ENCODE data around the gene EPAS1.

EPAS1 gene

DNA sequence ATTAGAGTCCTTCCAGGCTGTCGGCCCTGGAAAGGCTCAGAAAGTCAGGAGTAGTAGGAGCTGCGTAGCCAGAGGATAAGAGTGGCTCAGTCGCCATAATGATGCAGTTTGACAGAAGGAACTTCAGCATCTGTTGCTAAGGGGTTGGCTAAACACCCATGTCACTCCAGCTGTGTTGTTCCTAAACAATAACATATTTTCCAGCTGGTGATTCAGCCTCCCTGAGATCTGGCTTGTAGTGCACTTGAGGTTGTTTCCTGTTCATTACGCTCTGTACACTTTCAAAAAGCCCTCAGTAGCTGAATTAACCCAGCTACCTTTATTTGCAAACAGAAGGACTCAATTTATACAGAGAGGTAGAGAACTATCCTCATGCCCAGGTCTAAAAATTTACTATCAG, 39.7 kb upstream of the EPAS1 start:
- TF ChIP-seq, protein P1, sequence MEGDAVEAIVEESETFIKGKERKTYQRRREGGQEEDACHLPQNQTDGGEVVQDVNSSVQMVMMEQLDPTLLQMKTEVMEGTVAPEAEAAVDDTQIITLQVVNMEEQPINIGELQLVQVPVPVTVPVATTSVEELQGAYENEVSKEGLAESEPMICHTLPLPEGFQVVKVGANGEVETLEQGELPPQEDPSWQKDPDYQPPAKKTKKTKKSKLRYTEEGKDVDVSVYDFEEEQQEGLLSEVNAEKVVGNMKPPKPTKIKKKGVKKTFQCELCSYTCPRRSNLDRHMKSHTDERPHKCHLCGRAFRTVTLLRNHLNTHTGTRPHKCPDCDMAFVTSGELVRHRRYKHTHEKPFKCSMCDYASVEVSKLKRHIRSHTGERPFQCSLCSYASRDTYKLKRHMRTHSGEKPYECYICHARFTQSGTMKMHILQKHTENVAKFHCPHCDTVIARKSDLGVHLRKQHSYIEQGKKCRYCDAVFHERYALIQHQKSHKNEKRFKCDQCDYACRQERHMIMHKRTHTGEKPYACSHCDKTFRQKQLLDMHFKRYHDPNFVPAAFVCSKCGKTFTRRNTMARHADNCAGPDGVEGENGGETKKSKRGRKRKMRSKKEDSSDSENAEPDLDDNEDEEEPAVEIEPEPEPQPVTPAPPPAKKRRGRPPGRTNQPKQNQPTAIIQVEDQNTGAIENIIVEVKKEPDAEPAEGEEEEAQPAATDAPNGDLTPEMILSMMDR (IDR thresholded peaks at IDR 0.05; ENCODE audit: control insufficient read depth, extremely low read depth, insufficient read depth), result no peak
- H3K4me3 ChIP-seq (ENCODE audit: low read depth, low read length), result no peak overlapping the region
- DNase-seq (ENCODE audit: low read depth), result no peak

DNA sequence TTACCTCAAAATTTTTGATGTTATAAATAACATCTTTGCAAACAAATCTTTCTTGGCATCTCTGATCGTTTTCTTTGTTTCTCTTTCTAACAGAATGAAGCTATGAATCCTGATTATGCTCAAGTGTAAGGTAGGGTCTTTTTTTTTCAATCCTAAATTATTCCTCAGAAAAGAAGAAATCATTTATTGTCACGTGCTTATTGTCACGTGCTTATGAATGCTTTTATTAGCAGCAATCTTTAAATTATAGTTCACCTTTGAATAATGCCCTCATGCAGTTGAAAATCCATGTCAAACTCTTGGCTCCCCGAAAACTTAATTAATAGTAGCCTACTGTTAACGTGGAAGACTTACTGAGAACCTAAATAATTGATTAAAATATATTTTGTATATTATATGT, 39.2 kb upstream of the EPAS1 start:
- H3K4me3 ChIP-seq (ENCODE audit: low read depth, low read length), result no peak overlapping the region
- TF ChIP-seq, protein P1 (IDR thresholded peaks at IDR 0.05; ENCODE audit: control insufficient read depth, extremely low read depth, insufficient read depth), result no peak
- no peak for DNase-seq (ENCODE audit: low read depth)

- DNase-seq (ENCODE audit: low read depth), result no peak
- TF ChIP-seq, protein P1 (IDR thresholded peaks at IDR 0.05; ENCODE audit: control insufficient read depth, extremely low read depth, insufficient read depth), result no peak
Measured at GRCh38 chr2:46258937-46259776, 38.0 kb upstream of the EPAS1 start.

DNA sequence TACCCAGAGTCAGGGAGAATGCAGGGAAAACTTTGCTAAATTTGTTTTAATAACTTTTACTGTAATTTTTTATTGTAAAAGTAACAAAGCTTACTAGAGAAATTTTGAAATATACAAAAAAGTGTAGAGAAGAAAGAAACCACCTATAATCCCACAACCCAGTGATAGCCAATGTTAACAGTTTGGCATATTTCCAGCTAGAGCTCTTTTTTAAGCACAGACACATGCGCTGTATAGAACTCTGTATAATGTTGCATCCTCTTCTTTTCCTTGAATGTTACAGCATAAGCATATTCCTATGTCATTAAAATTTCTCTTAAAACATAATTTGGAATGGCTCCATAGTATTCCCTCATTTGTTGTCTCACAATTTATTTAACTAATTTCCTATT, 37.4 kb upstream of the EPAS1 start:
- no peak for DNase-seq (ENCODE audit: low read depth)
- TF ChIP-seq, protein P1 (IDR thresholded peaks at IDR 0.05; ENCODE audit: control insufficient read depth, extremely low read depth, insufficient read depth), result no peak
- H3K4me3 ChIP-seq (ENCODE audit: low read depth, low read length), result no peak overlapping the region

More at GRCh38 chr2:46258937-46259776, 38.0 kb upstream of the EPAS1 start:
- no peak overlapping the region for H3K4me3 ChIP-seq (ENCODE audit: low read depth, low read length)

GRCh38 chr2:46260305-46260704, 36.9 kb upstream of the EPAS1 start:
- TF ChIP-seq, protein P1 (IDR thresholded peaks at IDR 0.05; ENCODE audit: control insufficient read depth, extremely low read depth, insufficient read depth), result no peak
- DNase-seq (ENCODE audit: low read depth), result no peak

DNA sequence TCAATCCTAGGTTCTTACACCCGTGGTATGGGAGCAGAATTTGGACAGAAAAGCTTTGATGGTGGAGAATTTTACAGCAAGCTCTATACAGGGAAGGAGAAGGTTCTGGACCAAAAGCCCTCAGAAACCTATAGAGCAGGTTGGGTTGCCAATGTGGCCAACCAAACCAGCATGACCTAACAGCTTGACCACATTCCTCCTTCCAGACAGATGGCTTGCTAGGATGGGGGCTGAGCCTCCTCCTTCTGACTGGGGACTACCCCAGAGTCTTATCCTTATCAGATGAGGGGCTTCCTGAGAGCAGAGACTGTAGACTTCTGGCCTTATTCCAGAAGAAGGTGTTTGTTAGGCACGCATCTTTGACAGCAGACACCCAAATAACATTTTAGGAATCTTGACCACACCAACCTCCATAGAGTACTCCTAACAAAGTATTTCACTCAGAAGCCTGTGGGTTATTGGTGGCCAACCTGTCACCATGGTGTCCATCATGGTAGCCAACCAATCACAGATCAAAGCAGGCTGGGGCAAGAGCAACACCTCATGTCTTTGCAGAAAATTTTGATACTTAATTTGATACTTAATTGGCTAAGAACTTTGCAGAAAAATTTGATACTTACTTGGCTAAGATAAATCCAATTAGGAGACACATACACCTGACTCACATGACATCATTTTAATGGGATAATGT, 34.8 kb upstream of the EPAS1 start:
- no peak for DNase-seq (ENCODE audit: low read depth)
- H3K4me3 ChIP-seq (ENCODE audit: low read depth, low read length), result no peak overlapping the region
- TF ChIP-seq, protein P1 (IDR thresholded peaks at IDR 0.05; ENCODE audit: control insufficient read depth, extremely low read depth, insufficient read depth), result no peak

More at GRCh38 chr2:46260305-46260704, 36.9 kb upstream of the EPAS1 start:
- no peak overlapping the region for H3K4me3 ChIP-seq (ENCODE audit: low read depth, low read length)
